HepG2 (cell line): Measurements from ENCODE around the gene DHRS13. TPM values are rescaled to one million over a fixed set of nuclear protein-coding genes. Genes with fewer than 3 reads are reported as not detected.
A peak's percentile ranks its signal among the peaks of the same experiment; 100 is the strongest.

Experiments
- ARID4A ChIP-seq: sonication (generic); formaldehyde crosslinking; IDR thresholded peaks from 2 replicates; pipeline ENCODE4 v1.5.0; 2020; ENCODE audit warnings: mild to moderate bottlenecking, missing genetic modification reagents, borderline replicate concordance
- ARNTL ChIP-seq: sonication (generic); formaldehyde crosslinking; IDR thresholded peaks from 2 replicates; pipeline ENCODE4 v1.4.0; 2020; ENCODE audit warnings: mild to moderate bottlenecking, missing genetic modification reagents
- CCDC6 ChIP-seq: sonication (generic); formaldehyde crosslinking; IDR thresholded peaks from 2 replicates; pipeline ENCODE4 v1.8.1; 2022; ENCODE audit warnings: mild to moderate bottlenecking, missing genetic modification reagents, moderate library complexity
- ESRRA ChIP-seq: sonication (generic); formaldehyde crosslinking; IDR thresholded peaks from 2 replicates; pipeline ENCODE4 v1.5.1; 2020; ENCODE audit warnings: mild to moderate bottlenecking, low read depth, missing genetic modification reagents
- HOXD1 ChIP-seq: sonication (generic); formaldehyde crosslinking; IDR thresholded peaks from 2 replicates; pipeline ENCODE4 v1.5.0; 2020; ENCODE audit warnings: missing genetic modification reagents
- MBD4 ChIP-seq: IDR thresholded peaks from 2 replicates; pipeline ENCODE4 v1.6.1; 2012; ENCODE audit warnings: low read length, inconsistent platforms, borderline replicate concordance
- PLSCR1 ChIP-seq: sonication (generic); formaldehyde crosslinking; IDR thresholded peaks from 2 replicates; pipeline ENCODE4 v1.5.0; 2020; ENCODE audit warnings: missing genetic modification reagents, mild to moderate bottlenecking, borderline replicate concordance
- RNF2 ChIP-seq: fragments of 450-650 bp; conservative IDR thresholded peaks from 2 replicates; pipeline ENCODE4 v1.6.1; 2016; ENCODE audit warnings: low read depth
- RNF219 ChIP-seq: sonication (generic); formaldehyde crosslinking; IDR thresholded peaks from 2 replicates; pipeline ENCODE4 v1.5.0; 2020; ENCODE audit warnings: mild to moderate bottlenecking, missing genetic modification reagents
- SRSF9 ChIP-seq: fragments of 200-400 bp; formaldehyde crosslinking; IDR thresholded peaks from 2 replicates; pipeline ENCODE4 v1.6.1; 2018; ENCODE audit warnings: borderline replicate concordance, mild to moderate bottlenecking, low read depth, low read length; ENCODE audit not compliant: insufficient read depth, poor library complexity, severe bottlenecking
- TFDP2 ChIP-seq: sonication (generic); formaldehyde crosslinking; IDR thresholded peaks from 2 replicates; pipeline ENCODE4 v1.4.0; 2020; ENCODE audit warnings: missing genetic modification reagents
- TMF1 ChIP-seq: sonication (generic); formaldehyde crosslinking; IDR thresholded peaks from 2 replicates; pipeline ENCODE4 v1.8.1; 2022; ENCODE audit warnings: low read depth, missing genetic modification reagents
- ZBED4 ChIP-seq: sonication (generic); formaldehyde crosslinking; IDR thresholded peaks from 2 replicates; pipeline ENCODE4 v1.4.0; 2020; ENCODE audit warnings: missing genetic modification reagents, borderline replicate concordance
- ZBTB1 ChIP-seq: sonication (generic); formaldehyde crosslinking; IDR thresholded peaks from 2 replicates; pipeline ENCODE4 v1.4.0; 2020; ENCODE audit warnings: missing genetic modification reagents, borderline replicate concordance
- ZMYM2 ChIP-seq: sonication (generic); formaldehyde crosslinking; IDR thresholded peaks from 2 replicates; pipeline ENCODE4 v1.8.0; 2022; ENCODE audit warnings: mild to moderate bottlenecking, missing genetic modification reagents
- ZNF317 ChIP-seq: sonication (generic); formaldehyde crosslinking; IDR thresholded peaks from 2 replicates; pipeline ENCODE4 v1.5.0; 2020; ENCODE audit warnings: mild to moderate bottlenecking, missing genetic modification reagents
- ZNF530 ChIP-seq: sonication (generic); formaldehyde crosslinking; IDR thresholded peaks from 2 replicates; pipeline ENCODE4 v1.5.0; 2020; ENCODE audit warnings: low read depth, mild to moderate bottlenecking, missing genetic modification reagents
- polyA plus RNA-seq, 8 experiments: library from polyadenylated mRNA; depleted of rRNA in 3 of 8; stranded (reverse) in 7 of 8; unstranded in 1 of 8; fragments of >200 nt; fragmentation: Illumina TruSeq in 4 of 8; extraction: Trizol in 4 of 8; gene quantifications; 2 replicates each; pipeline versions ENCODE4 v1.2.1 to v1.2.3, GENCODE V29; 2011 to 2016; ENCODE audit warnings: low read depth in 4 of 8, missing spikeins in 1 of 8, mixed read lengths in 1 of 8; ENCODE audit not compliant: insufficient read depth in 1 of 8
- total RNA-seq, 5 experiments: library from RNA; depleted of rRNA; stranded (reverse); fragments of >200 nt; fragmentation: Illumina TruSeq; extraction: Trizol; gene quantifications; 2 replicates each; pipeline ENCODE4 v1.2.3, GENCODE V29; 2016; ENCODE audit warnings: low read depth in 1 of 5

Gene DHRS13
- total and polyA plus RNA-seq, 2 of the 13 experiments (the other 11 are each of a cell fraction or from before 2014, with no cell fraction given), result 11.8 to 12.6 TPM

- TF ChIP-seq ARID4A (no peak; the same call in 1 of the 2 replicates), HOXD1 (CRISPR knock-in tag) (no peak), ZBTB1 (CRISPR knock-in tag) (no peak), ZBED4 (CRISPR knock-in tag) (no peak), PLSCR1 (CRISPR knock-in tag) (no peak), RNF219 (CRISPR knock-in tag) (no peak), MBD4 (no peak), TFDP2 (CRISPR knock-in tag) (no peak), ZMYM2 (CRISPR knock-in tag) (0 out of 2 replicates have a peak, but pooled peaks have one; percentile 12), SRSF9 (no peak), ESRRA (CRISPR knock-in tag) (no peak), ARNTL (CRISPR knock-in tag) (no peak), ZNF317 (CRISPR knock-in tag) (no peak), CCDC6 (CRISPR knock-in tag) (no peak), TMF1 (CRISPR knock-in tag) (no peak), RNF2 (no peak), ZNF530 (CRISPR knock-in tag) (no peak)
These were observed 5.8 kb upstream of the DHRS13 start (continued) for GRCh38 chr17:28908640-28909167.
